Activated T-helper 1 cell treated with anti-CD3 and anti-CD28 coated beads, Interleukin-12 subunit alpha, Interleukin-12 subunit beta, Interleukin-2, Interleukin-4 antibody, amounts not matched to agents 30 ng/mL and 10 ng/mL and 1 ng/mL, durations not matched to agents 14 hours and 24 hours and 36 hours (primary cell): Measurements from ENCODE around the gene SUFU. TPM values are rescaled to one million over a fixed set of nuclear protein-coding genes. Genes with fewer than 3 reads are reported as not detected.
A peak's percentile ranks its signal among the peaks of the same experiment; 100 is the strongest.

Source experiments
- DNase-seq: peaks from one replicate; pipeline ENCODE4 v3.0.0; 2021; ENCODE audit warnings: low spot score
- H3K27ac Mint-ChIP-seq: one replicate; pipeline ENCODE4 v1.8.0; 2021; ENCODE audit warnings: mild to moderate bottlenecking, mixed read lengths
- H3K27me3 Mint-ChIP-seq: one replicate; pipeline ENCODE4 v1.8.0; 2022; ENCODE audit warnings: mild to moderate bottlenecking, moderate library complexity, mixed read lengths; ENCODE audit not compliant: insufficient read depth
- H3K36me3 Mint-ChIP-seq: one replicate; pipeline ENCODE4 v1.8.0; 2021; ENCODE audit warnings: low read depth, mixed read lengths
- H3K4me1 Mint-ChIP-seq: one replicate; pipeline ENCODE4 v1.8.0; 2021; ENCODE audit warnings: low read depth, mixed read lengths
- H3K4me3 Mint-ChIP-seq: one replicate; pipeline ENCODE4 v1.8.0; 2021; ENCODE audit warnings: mild to moderate bottlenecking, moderate library complexity, mixed read lengths
- H3K9me3 Mint-ChIP-seq: one replicate; pipeline ENCODE4 v1.8.0; 2021; ENCODE audit warnings: mixed read lengths
- intact Hi-C: fragments of 100-400 bp; cut with micrococcal nuclease; formaldehyde crosslinking; loops from one replicate; pipeline ENCODE4 v1.15.1; 2024
- total RNA-seq: library from RNA; stranded (reverse); gene quantifications from 2 replicates; pipeline ENCODE4 v1.2.3, GENCODE V29; 2022

SUFU gene
- total RNA-seq, 1 donor from 2014 or later = 11.6 TPM

DNA sequence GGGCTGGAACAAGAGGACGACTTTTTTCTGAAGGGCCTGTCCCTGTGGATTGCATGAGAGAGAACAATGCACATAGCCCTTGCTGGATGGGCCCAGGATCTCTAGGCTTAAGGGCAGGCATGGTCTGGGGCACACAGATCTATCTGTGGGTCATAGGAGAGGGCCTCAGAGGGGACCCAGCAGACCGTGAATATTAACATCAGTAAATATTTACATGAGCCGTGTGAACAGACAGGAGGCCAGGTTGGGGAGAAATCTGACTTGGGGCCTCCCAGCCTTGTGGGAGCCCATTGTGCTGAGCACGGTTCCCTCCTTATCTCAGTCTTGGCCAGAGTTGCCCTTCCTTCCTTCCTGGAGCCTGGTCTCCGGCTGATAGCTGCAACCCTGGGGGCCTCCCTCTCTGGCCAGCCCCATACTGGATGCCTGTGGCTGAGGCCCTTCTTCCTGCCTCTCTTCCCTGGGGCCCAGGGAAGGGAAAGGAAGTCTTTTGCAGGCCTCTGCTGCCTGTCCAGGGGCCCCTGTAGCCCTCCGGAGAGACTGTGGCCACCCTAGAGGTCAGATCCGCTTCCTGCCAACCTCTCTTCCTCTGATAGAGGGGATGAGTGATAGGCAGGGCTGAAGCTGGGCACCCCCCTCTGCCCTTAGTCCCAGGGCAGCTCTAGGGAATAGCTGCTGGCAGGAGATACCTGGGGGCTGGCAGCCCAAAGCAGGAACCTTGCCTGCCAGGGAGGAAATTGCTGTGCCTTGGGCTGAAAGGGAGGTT is 96.0 kb downstream of the SUFU start:
- no peak overlapping the region for H3K27ac Mint-ChIP-seq
- H3K4me1 Mint-ChIP-seq = peaks cover 5% of the 10 kb centered on the region
- H3K9me3 Mint-ChIP-seq = no peaks in the 10 kb centered on the region
- intact Hi-C loops = no loop called here
- H3K27me3 Mint-ChIP-seq = no peaks in the 10 kb centered on the region
- DNase-seq = no peak
- H3K36me3 Mint-ChIP-seq = peaks cover 16% of the 10 kb centered on the region
- H3K4me3 Mint-ChIP-seq = no peak overlapping the region

DNA sequence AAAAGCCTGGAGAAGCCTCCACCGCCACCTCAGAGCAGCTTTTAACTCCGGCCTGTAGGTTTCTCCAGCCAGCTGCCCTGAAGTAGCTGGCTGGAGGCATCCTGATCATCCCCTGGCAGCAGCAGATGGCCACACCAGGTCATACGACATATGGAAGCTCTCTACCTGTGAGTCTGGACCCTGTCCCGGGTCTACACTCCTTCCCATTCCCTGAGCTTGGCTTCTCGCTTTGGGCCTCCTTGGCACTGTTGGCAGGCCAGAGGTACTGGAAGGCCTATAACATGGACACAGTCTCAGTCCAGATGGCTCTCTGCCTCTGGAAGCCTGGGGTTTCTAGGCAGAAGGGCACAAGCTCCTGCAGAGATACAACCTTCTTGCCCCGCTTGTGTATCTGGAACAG is 97.0 kb downstream of the SUFU start:
- Mint-ChIP-seq H3K27me3 (no peaks in the 10 kb centered on the region), H3K4me3 (no peak overlapping the region), H3K27ac (no peak overlapping the region), H3K4me1 (peaks cover 5% of the 10 kb centered on the region), H3K9me3 (no peaks in the 10 kb centered on the region), H3K36me3 (peaks cover 16% of the 10 kb centered on the region)
- no peak for DNase-seq
- intact Hi-C loops = no loop called here

GRCh38 chr10:102601639-102602038 is 97.9 kb downstream of the SUFU start:
- Mint-ChIP-seq H3K27ac (no peak overlapping the region), H3K27me3 (no peaks in the 10 kb centered on the region), H3K4me1 (peaks cover 5% of the 10 kb centered on the region), H3K9me3 (no peaks in the 10 kb centered on the region), H3K4me3 (no peak overlapping the region), H3K36me3 (peaks cover 16% of the 10 kb centered on the region)
- intact Hi-C loops = no loop called here
- no peak for DNase-seq

DNA sequence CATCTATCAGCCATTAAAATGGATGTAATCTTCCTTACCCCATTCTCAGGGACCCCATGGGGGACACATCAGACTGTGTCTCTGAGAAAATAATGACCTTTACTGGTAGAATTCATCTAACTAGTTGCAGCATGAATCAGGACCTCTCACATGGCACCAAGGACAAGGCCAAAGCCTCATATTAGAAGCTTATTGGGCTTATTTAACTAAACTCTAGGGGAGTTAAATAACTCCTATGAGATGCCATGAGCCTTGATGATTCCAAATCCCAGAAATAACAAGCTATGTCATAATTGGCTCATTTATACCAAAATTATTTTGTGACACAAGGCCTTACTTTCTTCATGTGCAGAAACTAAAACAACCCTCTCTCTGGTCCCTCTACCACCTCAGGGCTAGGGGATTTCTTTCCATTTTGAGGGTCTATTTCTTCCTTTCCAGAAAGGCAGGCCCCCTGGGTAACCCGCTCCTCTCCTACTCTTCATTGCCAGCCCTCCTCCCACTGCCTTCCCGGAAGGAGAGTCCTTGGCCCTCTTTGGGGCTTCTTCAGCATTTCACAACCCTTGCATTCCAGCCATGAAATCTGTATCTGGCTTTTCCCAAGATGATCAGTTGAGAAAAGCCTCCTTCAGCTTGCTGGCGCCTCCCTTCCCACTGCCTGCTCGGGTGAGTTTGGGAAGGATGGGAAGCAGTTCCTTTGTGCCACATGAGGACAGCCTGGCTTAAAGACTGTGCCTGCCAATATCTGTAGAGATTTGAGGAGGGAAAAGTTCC is 98.7 kb downstream of the SUFU start:
- H3K9me3 Mint-ChIP-seq = no peaks in the 10 kb centered on the region
- H3K4me3 Mint-ChIP-seq = no peak overlapping the region
- H3K4me1 Mint-ChIP-seq = peaks cover 5% of the 10 kb centered on the region
- peaks cover 16% of the 10 kb centered on the region for H3K36me3 Mint-ChIP-seq
- intact Hi-C loops = no loop called here
- no peak for DNase-seq
- no peaks in the 10 kb centered on the region for H3K27me3 Mint-ChIP-seq
- H3K27ac Mint-ChIP-seq = no peak overlapping the region

DNA sequence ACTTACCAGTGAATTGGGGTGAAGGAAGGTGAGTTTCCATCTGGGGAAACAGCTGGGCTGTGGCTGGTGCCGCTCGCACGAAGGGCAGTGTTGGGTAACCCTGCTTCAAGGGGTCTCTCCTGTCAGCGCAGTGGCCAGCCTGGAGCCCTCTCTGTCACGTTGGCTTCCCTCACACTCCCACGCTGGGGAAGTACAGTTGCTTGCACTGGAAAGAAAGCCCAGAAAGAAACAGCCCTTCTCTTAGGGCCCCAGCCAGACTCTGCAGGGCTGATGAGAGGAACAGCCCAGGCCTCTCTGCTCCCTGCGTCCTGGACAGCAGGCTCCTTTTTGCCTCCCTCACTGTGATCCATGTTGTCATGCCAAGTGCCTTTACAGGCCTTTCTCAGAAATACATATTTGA is 100.2 kb downstream of the SUFU start:
- no peak for DNase-seq
- H3K4me3 Mint-ChIP-seq = no peak overlapping the region
- H3K36me3 Mint-ChIP-seq = peaks cover 9% of the 10 kb centered on the region
- no peaks in the 10 kb centered on the region for H3K27me3 Mint-ChIP-seq
- H3K9me3 Mint-ChIP-seq = no peaks in the 10 kb centered on the region
- H3K4me1 Mint-ChIP-seq = peaks cover 5% of the 10 kb centered on the region
- no peak overlapping the region for H3K27ac Mint-ChIP-seq
- intact Hi-C loops = no loop called here

DNA sequence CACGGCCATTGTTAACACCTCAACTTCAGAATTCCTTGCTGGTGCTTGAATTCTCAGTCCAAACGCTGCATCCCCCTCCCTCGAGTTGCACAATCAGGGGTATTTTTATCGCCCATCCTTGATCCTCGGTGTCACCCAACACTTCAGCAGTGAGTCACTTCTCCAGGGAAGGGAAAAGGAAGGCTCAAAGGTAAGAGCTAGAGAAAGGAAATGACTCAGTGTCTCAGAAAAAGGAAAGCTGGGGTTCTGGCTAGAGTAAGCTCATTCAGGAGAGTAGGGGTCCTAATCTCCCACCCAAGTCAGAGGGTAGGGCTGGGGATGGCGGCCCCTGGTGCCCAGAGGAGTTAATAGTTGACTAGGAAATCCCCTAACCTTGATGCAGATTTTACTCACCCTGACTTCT is 100.7 kb downstream of the SUFU start:
- intact Hi-C loops = no loop called here
- peak overlapping the region; percentile 52 for H3K27ac Mint-ChIP-seq
- H3K27me3 Mint-ChIP-seq = no peaks in the 10 kb centered on the region
- peaks cover 8% of the 10 kb centered on the region for H3K36me3 Mint-ChIP-seq
- H3K4me1 Mint-ChIP-seq = peaks cover 5% of the 10 kb centered on the region
- no peak overlapping the region for H3K4me3 Mint-ChIP-seq
- DNase-seq = no peak
- H3K9me3 Mint-ChIP-seq = no peaks in the 10 kb centered on the region

DNA sequence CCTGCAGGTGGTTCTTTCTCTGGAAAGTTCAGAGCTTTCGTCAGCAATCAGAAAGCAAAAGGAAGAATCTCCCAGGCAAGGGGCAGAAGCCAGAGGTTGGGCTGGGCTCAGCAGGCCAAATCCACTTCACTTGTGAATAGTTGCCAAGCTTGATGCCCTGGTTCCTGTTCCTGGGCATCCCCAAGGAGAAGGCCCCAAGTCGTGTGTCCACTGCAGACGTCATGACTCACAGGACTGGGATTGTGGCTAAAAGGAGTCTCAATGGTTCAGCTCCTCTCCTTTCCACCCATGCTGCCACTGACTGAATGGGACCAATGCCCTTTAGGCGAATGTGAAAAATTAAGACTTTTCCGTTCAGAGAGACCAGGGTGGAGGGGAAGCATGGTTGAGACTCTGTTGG is 101.9 kb downstream of the SUFU start:
- Mint-ChIP-seq H3K4me3 (no peak overlapping the region), H3K9me3 (no peaks in the 10 kb centered on the region), H3K27me3 (no peaks in the 10 kb centered on the region), H3K27ac (no peak overlapping the region), H3K36me3 (peaks cover 7% of the 10 kb centered on the region), H3K4me1 (peaks cover 7% of the 10 kb centered on the region)
- no peak for DNase-seq
- intact Hi-C loops = no loop called here

DNA sequence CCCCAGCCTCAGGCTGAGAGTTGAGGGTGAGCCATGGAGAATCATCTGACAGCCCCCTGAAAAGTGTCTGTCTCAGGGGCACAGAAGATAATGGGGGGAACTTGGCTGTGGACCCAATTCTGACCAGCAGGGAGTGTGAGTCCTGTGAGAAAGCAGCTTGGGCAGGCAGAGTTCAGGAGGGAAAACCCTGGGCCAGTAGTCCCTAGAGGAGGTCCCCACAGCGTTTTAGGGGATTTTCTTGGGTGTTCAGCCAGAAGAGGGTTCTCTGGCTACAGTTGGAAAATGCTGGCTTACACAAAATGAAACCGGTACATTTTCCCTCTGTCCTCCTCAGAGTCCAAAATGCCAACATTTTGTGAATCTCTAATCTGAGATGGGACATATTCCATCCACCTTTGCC is 104.7 kb downstream of the SUFU start:
- Mint-ChIP-seq H3K27ac (no peak overlapping the region), H3K4me1 (peaks cover 17% of the 10 kb centered on the region), H3K4me3 (no peak overlapping the region), H3K36me3 (peaks cover 5% of the 10 kb centered on the region), H3K9me3 (no peaks in the 10 kb centered on the region), H3K27me3 (no peaks in the 10 kb centered on the region)
- DNase-seq = no peak
- intact Hi-C loops = no loop called here

GRCh38 chr10:102610441-102610887 is 106.7 kb downstream of the SUFU start:
- H3K27me3 Mint-ChIP-seq = no peaks in the 10 kb centered on the region
- H3K4me1 Mint-ChIP-seq = peaks cover 12% of the 10 kb centered on the region
- H3K36me3 Mint-ChIP-seq = peaks cover 3% of the 10 kb centered on the region
- DNase-seq = no peak
- no peak overlapping the region for H3K27ac Mint-ChIP-seq
- intact Hi-C loops = no loop called here
- no peak overlapping the region for H3K4me3 Mint-ChIP-seq
- no peaks in the 10 kb centered on the region for H3K9me3 Mint-ChIP-seq

DNA sequence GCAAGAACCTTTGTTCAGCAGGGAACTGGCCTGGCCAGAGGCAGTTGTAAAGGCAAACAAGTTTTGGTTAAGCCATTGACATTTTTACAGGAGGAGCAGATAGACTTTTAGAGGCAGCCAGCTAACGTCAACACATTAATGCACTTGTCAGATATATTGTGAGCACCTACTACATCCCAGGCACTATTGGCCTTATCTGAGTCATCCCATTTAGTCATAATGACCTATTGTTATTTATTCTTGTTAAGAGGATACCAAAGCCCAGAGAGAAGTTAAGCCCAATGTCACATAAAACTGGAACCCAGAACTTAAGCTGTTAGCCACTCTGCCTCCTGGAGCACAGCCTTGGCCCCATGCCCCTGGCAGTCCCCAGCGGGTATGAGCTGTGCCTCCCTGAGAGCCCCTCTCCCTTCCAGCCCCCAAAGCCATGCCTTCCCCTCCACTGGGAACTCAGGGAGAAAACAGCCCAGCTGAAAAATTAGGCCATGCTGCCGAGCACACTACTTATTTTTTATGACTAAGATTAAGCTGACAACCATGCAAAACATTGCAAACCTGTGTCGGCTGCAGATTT is 107.8 kb downstream of the SUFU start:
- H3K27me3 Mint-ChIP-seq = no peaks in the 10 kb centered on the region
- H3K4me3 Mint-ChIP-seq = no peak overlapping the region
- peak overlapping the region; percentile 23 for H3K27ac Mint-ChIP-seq
- DNase-seq = no peak
- intact Hi-C loops = no loop called here
- no peaks in the 10 kb centered on the region for H3K9me3 Mint-ChIP-seq
- peaks cover 3% of the 10 kb centered on the region for H3K36me3 Mint-ChIP-seq
- H3K4me1 Mint-ChIP-seq = peaks cover 12% of the 10 kb centered on the region

DNA sequence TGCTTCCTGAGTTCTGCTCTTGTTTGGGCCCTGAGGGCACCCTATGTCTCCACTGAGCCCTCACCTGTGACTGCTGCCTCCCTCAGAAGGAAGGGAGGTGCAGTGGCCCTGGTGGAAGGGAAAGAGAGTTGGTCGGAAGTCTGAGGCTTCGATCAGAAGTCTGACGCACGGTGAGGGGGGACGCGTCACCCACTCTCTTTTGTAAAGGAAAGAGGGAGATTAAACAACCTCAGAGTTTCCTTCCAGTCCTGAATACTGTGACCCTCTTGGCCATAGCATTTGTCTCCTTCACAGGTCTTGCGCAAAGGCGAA is 109.1 kb downstream of the SUFU start:
- H3K9me3 Mint-ChIP-seq = no peaks in the 10 kb centered on the region
- no peak for DNase-seq
- peaks cover 3% of the 10 kb centered on the region for H3K36me3 Mint-ChIP-seq
- intact Hi-C loops = no loop called here
- H3K4me1 Mint-ChIP-seq = peaks cover 12% of the 10 kb centered on the region
- peak overlapping the region; percentile 86 for H3K27ac Mint-ChIP-seq
- no peak overlapping the region for H3K4me3 Mint-ChIP-seq
- no peaks in the 10 kb centered on the region for H3K27me3 Mint-ChIP-seq

DNA sequence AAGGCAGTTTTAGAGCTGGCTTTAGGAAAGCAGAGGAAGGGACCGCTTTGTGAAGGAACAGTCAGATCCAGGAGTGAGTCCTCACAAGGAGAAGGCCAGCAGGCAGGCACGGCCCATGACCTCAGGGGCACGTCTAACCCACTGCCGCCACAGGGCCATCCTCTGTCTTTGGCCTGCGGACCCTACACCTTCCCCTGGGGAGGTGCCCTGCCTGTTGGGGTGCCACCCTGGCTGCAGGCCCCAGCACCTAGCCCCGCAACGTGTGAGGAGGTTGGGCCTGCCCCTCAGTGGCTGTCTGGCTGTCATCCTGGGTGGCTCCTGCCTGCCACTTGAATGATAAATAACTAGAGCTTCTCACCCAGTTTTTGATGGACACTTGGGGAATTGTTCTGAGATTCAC is 109.5 kb downstream of the SUFU start:
- no peak overlapping the region for H3K4me3 Mint-ChIP-seq
- H3K4me1 Mint-ChIP-seq = peaks cover 12% of the 10 kb centered on the region
- no peaks in the 10 kb centered on the region for H3K27me3 Mint-ChIP-seq
- H3K36me3 Mint-ChIP-seq = peaks cover 4% of the 10 kb centered on the region
- DNase-seq = no peak
- intact Hi-C loops = no loop called here
- H3K9me3 Mint-ChIP-seq = no peaks in the 10 kb centered on the region
- peak overlapping the region; percentile 86 for H3K27ac Mint-ChIP-seq

- no peaks in the 10 kb centered on the region for H3K9me3 Mint-ChIP-seq
- intact Hi-C loops = no loop called here
- H3K27ac Mint-ChIP-seq = no peak overlapping the region
- H3K27me3 Mint-ChIP-seq = no peaks in the 10 kb centered on the region
- no peak overlapping the region for H3K4me3 Mint-ChIP-seq
- H3K36me3 Mint-ChIP-seq = peaks cover 4% of the 10 kb centered on the region
- no peak for DNase-seq
- H3K4me1 Mint-ChIP-seq = peaks cover 12% of the 10 kb centered on the region
Observed at GRCh38 chr10:102613785-102614184, 110.0 kb downstream of the SUFU start.
